Activated CD4-positive, alpha-beta T cell treated with anti-CD3 and anti-CD28 coated beads for 1 hour (primary cell): ENCODE results near the gene GLYATL1B.
"Not testable (repeated sequence)": the region's sequence is repeated elsewhere in the genome, so short reads cannot be mapped to it uniquely, and the experiment has no call there.

ENCODE experiments used
- DNase-seq: peaks from one replicate; pipeline ENCODE4 v3.0.0-alpha.2; 2020

GLYATL1B gene

DNA sequence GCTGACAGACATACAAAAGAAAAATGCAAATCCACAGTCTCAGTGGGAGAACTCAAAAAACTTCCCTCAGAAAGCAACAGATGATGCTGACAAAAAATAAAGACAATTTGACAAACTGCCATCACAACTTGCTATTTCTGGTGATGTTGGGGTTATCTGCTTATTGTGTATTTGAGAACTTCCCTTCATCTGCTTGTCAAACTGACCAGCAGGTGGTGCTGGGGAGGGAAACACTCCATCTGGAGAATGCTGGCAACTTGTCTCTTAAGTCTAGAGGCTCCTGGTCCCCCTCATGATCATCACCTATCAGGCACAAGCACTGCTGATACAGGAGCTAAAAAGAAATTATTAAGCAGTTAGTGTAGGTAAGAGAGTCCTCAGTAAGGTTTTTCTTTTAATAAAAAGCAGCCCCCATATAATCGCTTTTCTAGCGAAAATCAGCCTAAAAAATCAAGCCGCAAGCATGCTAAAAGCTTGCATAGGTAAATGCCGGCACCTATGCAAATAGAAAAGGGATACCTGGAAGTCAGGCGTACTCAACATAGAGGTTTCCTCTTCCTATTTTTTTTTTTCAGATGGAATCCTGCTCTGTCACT lies 11.1 kb downstream of the GLYATL1B start:
- peak; percentile 40 for DNase-seq

DNA sequence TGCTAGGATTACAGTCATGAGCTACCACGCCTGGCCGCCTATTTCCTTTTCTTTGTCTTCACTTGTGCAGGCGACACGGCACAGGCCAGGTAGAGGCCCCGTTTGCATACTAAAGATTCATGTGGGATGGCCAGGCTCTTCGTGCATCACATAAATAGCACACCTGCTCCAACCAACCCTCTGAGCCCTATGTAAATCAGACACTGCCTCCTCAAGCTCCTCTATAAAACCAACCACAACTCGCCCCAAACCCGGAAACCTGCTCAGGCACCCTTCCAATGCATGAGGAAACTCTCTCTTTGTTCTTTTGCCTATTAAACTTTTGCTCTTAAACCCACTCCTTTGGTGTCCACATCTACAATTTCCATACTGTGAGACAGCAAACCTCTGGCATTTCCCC lies 11.8 kb downstream of the GLYATL1B start:
- not testable (repeated sequence) for DNase-seq

DNA sequence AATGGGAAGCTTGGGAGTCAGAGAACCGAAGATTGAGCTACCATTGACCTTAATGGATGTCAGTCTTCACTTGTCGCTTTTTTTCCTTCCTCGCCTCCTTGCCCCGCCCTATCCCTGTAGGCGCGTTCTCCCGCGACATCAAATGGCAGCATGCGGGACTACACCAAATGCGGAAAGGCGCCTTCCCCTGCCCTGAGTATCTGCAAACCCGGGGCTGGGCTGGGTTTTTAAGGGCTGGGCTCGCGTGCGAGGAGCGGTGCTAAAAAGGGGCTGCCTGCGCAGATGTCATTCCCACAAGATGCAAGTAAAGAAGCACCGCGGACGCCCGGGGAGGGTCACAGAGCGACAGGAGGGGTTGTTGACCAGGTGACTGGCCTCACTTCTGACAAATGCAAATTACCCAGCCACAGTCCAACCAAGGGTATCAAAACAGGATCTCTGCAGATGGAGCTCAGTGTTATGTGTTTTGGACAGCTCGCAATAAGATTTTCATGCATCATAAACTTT lies 16.2 kb downstream of the GLYATL1B start:
- peak; percentile 18 for DNase-seq

DNA sequence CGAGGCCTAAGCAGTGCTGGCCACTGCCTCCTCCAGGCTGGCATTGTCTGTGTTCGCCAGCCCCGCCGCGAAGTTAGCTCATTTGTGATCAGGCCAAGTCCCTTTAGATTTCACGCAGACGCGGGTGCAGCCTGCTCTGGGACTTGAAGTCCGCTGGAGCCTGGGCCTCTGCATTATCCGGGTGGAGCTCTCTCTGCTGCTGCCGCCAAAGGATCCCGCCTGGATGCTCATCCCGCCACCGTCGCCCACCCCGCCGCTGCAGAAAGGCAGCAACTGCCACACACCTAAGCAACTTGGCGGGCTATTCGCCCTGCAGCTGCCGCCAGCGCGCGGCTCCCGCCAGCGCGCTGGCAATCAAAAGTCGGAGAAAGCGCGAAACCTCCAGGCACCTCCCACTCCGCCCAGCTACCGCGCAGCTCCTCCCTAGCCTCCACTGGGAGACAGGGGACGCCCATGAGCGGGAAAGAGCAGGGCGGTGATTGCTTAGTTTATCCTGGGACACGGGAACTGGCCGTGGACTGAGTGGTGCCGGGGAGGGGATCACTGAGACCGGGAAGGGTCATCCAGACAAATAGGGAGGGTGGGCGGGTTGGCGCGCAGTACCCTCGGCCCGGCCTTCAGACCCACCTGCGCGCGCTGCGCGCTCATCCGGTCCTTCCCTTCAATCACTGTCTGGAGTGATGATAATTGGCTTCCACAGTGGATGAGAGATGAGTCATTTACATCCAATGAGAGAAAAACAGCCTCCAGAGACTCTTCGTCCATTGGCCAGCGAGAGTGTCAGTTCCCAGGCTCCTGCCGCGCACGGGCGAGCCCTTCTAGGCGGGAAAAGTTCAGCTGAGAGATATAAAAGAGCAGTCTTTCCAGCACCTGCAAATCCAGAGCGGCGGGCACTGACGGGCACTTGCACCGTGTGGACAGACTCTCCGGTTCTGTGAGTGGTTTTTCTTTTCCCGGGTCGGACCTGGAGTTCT lies 20.5 kb downstream of the GLYATL1B start, which contains the start of gene FAM111B:
TSS of gene FAM111B (plus strand) at position 875 of the 974 bp plus-strand sequence. CDS start 2,389 bp downstream, outside the sequence.
- peak; percentile 22 for DNase-seq

DNA sequence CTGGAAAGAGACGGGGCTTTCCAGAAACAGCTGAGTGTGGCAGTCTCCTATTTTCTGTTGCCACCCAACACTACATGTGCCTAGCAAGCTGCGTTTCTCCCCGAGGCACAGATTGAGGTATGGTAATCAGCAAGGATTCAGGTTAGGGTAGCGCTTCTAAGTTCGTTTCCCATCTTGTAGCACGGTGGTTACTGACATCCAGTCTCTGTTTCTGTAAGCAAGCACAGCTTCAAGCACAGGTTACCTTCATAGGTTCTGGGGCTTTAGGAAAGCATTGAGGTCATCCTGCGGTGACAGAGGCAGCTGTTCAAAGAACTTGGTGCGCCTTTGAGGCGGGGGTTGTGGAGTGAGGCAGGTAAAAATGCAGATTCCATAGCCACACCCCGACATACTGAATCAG lies 21.6 kb downstream of the GLYATL1B start:
- not testable (repeated sequence) for DNase-seq

DNA sequence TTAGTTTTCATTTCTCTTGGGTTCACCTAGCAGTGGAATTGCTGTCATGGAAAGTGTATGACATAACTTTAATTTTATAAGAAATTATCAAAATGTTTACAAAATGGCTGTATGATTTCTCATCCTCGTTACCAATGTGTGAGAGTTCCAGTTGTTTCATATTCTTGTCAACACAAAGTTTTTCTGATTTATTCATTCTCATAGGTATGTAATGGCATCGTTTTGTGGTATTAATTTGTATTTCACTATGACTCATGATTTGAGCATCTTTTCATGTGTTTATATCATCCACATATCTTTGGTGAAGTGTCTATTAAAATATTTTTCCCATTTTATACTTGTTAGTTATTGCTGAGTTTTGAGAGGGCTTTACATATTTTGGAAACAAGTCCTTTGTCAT lies 26.4 kb downstream of the GLYATL1B start:
- DNase-seq = no peak

DNA sequence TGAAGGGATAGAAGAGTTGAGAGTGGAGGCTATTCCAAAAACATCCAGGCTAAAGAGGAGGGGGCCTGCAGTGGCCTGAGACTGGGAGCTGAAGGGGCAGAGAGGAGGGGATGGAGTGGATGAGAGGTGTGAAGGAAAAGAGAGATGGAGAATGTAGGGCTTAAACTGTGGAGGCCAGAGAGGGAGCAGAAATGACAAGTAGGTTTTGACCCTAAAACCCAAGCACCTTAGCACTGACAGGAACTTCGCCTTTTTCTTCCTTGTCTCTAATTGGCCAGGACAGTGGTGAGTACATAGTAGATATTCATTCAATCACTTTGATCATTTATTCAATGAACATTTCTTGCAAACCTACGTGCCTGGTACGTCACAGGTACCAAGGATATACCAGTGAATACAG lies 28.2 kb downstream of the GLYATL1B start:
- no peak for DNase-seq

DNA sequence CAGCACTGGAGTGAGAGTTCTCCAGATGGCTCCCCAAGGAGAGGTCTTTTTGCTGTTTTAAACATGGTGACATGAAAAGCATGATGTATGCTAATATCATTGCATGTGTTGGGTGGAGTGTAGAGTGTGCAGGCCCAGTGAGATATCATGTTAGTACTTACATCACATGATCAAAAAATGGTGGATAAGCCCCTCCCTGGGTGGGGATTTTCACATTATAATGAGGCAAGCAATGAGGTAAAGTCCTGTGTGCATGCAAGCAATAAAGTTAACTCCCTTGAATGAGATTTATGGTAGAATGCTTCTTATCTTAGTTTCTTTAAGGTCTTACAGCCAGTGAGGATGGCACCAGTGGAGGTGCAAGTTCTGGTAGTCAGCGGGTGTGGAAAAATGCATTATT lies 29.4 kb downstream of the GLYATL1B start:
- no peak for DNase-seq

DNA sequence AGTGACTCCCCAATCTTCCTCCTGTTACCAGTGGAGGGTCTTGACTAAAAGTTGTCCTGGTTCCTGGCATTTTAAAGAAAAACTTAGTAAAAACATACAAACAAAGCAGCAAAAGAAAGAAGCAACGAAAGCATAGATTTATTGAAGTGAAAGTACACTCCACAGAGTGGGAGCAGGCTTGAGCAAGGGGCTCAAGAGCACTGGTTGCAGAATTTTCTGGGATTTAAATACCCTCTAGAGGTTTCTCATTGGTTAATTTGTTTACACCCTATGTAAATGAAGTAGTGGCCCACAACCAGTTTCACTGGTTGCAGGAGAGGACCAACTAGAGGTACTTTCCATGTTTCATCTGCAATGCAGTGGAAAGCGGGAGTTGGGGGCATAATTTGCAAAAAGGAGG lies 31.7 kb downstream of the GLYATL1B start:
- no peak for DNase-seq

DNA sequence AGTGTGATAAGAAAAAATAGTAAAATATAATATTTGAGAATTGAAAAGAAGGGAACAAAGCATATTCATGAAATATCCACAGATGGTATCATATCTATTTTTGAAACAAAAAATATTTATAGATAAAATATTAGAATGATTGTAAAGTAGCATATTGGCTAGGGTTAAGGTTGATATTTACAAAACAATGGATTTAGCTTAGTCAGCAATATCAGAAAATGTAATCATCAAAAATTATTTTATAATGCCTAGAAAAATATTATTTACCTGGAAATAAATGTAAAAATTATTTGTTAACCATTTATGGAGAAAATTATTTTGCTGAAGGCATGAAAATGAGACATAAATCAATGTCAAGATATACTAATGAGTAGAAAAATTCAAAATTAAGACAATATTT lies 33.7 kb downstream of the GLYATL1B start:
- DNase-seq = no peak

DNA sequence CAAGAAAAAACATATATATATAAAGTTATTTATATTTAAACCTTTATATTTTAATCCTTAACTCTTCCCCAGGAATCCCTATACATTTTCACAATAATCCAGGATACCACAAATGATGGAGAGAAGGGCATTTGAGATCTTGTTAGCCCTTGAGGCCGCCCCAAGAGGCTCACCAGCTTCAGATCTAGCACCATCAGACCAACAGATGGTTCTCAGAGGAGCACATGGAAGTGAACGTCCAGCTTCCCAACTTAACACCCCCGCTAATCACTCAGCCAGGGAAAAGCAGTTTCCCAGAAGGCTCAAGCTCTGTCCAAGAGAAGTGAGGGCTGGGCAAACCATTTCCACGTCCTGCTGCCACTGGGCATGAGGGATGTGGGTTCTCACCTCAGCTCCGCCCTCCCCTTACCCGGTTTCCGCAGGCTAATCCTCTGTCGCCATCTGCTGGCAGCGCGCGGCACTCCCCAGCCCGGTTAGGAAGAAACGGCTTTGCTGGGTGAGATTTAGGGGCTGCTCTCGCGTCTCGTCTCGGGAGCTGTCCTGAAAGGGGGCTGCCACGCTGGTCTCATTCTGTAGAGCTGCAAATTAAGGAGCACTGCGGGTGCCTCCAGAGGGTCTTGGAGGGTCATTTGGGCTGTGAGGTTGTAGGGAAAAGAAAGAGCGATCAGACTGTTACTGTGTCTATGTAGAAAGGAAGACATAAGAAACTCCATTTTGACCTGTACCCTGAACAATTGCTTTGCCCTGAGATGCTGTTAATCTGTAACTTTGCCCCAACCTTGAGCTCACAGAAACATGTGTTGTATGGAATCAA lies 49.7 kb downstream of the GLYATL1B start:
- DNase-seq = peak; percentile 79

DNA sequence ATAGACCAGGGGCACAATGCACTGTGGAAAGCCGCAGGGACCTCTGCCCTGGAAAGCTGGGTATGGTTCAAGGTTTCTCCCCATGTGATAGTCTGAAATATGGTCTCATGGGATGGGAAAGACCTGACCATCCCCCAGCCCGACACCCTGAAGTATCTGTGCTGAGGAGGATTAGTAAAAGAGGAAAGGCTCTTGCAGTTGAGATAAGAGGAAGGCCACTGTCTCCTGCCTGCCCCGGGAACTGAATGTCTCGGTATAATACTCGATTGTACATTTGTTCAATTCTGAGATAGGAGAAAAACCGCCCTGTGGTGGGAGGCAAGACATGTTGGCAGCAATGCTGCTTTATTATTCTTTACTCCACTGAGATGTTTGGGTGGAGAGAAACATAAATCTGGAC lies 50.4 kb downstream of the GLYATL1B start:
- not testable (repeated sequence) for DNase-seq

DNA sequence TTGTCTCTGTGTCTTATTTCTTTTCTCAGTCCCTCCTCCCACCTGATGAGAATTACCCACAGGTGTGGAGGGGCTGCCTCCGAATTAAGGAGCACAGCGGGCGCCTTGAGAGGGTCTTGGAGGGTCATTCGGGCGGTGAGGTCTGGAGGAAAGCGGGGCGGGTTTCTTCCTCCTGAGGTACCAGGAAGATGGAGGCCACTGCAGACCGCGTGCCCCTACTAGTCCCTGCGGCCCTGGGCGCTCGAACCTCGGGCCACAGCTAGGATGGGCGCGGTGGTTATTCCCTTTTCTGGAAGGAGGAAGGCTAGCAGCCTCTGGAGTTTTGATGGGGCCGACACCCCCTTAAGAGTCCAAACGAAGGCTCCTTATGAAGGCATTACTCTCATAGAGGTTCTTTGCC lies 51.1 kb downstream of the GLYATL1B start:
- DNase-seq = no peak

DNA sequence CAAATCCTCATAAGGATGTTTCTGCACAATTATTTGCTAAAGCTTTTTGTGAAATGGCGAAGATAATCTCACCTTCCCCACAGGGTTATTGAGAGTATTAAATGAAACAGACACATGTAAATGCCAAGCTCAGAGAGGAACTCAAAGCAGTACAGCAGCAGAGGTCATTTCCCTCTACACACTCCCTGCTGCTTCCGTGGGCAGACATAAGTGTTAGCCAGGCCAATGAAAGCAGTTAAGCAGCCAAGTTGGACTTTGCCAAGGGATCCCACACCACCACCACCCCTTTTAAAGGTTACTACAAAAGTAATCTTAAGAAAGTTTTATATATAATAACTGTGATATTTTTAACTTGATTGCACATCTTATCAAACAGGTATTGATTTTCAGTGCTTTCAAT lies 52.5 kb downstream of the GLYATL1B start:
- DNase-seq = no peak

DNA sequence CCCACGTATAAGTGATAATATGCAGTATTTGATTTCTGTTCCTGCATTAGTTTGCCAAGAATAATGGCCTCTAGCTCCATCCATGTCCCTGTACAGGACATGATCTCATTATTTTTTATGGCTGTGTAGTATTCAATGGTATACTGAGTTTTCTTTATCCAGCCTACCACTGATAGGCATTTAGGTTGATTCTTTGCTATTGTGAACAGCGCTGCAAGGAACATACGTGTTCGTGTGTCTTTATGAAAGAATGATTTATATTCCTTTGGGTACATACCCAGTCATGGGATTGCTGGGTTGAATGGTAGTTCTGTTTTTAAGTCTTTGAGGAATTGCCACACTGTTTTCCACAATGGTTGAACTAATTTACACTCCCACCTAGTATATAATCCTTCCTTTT lies 55.1 kb downstream of the GLYATL1B start:
- DNase-seq = no peak

DNA sequence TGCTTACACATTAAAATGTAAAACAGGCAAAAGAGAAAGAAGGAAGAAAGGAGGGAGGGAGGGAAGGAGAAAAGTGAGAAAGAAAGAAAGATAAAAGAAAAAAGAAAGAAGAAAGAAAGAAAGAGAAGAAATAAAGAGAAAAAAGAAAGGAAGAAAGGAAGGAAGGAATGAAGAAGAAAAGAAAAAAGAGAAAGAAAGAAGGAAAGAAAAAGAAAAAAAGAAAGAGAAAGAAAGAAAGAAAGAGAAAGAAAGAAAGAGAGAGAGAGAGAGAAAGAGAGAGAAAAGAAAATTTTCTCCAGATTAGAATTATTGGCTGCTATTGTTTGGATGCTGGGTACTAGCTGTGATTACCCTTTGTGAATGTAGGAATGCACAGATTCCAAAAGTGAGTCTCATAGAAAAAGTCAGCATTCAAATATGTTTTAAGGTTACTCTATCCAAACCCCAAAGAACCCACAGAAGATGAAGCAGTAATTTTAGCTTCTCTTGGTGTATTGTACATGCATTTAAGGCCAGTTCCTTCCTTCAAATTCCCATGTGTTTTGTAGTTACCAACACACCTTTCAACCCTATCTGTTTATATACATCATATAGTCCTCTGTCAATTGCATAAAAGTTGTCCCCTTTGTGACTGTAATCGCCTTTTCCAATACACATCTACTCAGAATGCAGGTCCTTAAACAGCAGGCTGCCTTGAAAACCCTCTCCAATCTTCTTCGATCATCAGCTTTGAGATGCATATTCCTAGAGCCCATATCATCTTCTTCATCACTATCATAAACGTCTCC lies 55.8 kb downstream of the GLYATL1B start:
- DNase-seq = no peak

DNA sequence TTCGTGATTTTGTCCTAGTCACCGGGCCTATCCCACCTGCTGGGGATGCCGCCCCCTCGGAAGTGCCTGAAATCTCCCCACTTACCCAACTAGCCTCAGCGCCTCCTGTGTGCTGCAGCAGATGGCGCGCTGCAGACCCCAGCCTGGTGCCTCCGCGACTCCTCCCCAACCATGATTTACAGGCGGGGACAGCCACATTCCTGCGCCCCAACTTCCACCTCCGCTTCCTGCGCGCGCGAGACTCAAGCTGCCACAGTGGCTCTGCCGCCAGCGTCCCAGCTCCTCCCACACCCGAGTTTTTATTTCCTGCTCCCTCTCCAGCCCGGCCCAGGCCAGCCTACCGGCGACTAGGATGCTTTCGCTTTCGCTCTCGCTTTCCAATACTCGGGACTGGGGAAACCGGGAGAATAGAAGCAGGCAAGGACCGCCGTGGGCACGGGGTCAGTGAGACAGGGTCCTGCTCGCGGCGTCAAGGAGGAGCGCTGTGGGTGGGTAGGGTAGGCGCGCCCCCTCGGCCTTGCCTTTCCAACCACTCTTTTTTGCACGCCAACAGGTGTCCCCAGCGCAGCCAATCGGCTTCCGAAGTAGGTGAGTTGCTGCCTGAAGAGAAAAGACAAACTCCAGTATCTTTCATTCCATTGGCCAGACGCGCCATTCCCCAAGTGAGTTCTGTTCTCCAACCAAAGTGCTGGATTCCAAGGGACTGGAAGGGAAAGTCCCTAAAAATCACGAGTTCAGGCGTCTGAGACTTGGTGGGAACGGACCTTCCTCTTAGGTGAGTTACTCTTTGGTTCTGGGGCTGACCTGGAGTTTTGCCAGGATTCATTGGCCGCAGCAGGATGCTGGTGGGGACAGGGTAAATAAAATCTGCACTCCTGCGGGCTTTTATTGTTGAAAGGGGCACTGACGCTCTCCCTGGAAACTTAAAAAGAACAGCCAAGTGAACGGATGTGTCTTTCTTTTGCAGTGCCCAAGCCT lies 56.7 kb downstream of the GLYATL1B start, which contains the start of gene FAM111A:
TSS of gene FAM111A (plus strand) at position 327 of the 978 bp plus-strand sequence. CDS start 6,017 bp downstream, outside the sequence.
- peak; percentile 70 for DNase-seq

DNA sequence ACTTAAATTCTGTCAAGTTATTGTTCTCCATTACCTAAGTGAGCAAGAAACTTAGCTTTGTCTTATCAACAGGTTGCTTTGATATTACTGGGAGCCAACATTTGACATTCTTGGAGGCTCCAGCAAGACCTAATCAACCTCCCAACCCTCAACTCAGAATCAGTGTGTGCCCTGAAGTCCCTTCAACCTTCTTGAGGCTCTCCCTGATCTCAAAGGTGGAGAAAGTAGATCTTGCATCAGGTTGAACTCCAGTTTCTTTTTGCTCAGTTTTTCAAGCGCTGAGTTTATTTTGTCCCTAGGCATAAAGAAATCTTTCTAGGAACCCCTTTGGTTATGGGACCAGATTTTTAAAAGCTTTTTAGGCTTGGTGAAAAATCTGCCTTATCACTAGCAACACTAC lies 58.0 kb downstream of the GLYATL1B start:
- DNase-seq = no peak
